GM08714 (cell line): ENCODE results near the gene KRTAP13-4.

ENCODE experiments used
- H3K4me3 ChIP-seq: fragments of 200-500 bp; sonication (Bioruptor generic); 2 replicates; pipeline ENCODE4 v1.5.1; 2014; ENCODE audit warnings: mild to moderate bottlenecking, low read length, inconsistent platforms
- ZNF274 ChIP-seq: IDR thresholded peaks from 2 replicates; pipeline ENCODE4 v1.6.1; 2012; ENCODE audit warnings: mild to moderate bottlenecking, low read depth, low read length

KRTAP13-4 gene

DNA sequence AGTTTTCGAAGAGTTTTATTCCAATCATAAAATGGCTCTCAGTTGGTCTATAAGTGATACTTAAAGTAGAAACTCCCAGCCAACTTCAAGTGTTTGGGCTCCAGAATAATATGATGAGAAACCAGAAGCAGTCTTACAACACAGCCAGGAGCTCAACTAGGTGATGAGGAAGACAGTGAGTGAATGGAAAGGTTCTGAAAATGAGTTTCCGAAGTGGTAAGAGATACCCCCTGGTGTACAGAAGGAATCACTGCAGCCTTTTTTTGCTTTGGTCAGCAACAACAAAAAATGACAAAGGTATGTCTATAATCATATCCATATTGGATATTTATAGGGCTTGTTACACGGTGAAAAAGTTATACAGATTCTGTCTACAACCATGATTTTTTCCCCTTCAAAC lies 33.7 kb downstream of the KRTAP13-4 start:
- no peak overlapping the region for H3K4me3 ChIP-seq
- TF ChIP-seq ZNF274: no peak

DNA sequence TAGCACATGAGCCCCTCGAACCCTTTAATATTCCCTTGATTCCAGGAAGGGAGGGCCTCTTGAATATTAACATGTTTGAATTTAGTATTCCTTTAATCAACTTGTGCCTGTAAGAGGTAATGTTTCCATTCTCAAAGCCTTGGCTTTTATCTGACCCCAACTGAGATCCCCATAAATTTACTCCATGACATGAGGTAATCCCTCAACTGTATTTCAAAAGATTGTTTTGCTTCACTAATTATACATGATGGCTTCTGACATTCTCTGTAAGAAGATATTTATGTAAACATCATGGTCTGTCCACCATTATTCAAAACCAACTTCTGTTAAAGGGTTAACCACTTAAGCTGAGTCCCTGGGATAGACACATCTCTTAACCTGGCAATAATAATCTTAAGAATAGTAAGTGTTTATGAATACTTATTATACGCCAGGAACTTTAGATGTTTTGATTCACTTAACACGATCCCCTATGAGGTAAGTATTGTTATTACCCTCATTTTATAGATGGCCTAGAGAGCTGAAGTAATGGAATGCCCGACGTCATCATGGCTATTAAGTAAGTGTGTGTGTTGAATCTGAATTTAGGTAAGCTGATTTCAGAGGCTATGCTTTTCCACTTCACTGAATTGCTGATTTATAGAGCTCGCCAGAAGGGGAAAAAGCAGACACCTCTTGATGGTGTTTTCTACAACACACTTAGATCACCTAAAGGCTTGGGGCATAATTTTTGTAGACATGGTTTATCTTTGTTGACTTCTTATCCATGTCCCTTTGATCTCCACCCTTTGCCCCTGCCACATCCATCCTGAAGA lies 39.1 kb downstream of the KRTAP13-4 start:
- no peak overlapping the region for H3K4me3 ChIP-seq
- no peak for TF ChIP-seq ZNF274

DNA sequence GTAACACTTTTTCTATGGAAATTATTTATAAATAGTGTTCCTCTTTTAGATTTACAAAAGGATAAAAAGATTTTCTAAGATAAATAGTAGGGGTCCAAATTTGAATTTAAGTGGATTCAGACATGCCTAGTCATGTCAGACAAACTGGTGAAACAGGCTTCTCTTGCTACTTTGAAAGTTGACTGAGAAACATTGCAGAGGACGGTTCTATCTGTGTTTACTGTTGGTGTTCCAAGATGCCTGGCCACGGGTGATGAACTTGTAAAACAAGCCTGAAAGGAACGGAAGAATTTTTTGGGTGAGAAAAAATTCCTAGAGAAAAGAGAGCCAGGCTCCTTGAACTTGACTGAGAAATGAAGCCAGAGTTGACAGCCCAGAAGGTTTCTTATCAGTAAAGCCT lies 48.0 kb downstream of the KRTAP13-4 start:
- no peak for TF ChIP-seq ZNF274
- H3K4me3 ChIP-seq: no peak overlapping the region

DNA sequence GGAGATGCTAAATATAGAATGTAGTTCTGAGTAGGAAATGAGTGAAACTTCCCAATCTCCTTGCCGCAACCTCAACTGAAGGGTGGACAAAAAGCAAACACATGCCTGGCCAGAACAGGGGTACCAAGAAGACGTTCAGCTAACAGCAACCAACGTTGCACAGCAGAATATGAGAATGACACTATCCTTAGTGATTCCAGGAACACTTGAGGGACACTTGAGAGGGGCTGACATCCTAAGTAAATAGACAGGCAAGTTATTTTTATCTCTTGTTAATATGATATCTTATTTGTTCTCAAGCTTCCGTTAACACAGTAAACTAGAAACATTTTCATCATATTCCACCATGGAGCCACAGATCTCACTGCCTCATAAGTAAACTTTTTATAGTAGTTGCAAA lies 49.2 kb downstream of the KRTAP13-4 start:
- H3K4me3 ChIP-seq: no peak overlapping the region
- no peak for TF ChIP-seq ZNF274

DNA sequence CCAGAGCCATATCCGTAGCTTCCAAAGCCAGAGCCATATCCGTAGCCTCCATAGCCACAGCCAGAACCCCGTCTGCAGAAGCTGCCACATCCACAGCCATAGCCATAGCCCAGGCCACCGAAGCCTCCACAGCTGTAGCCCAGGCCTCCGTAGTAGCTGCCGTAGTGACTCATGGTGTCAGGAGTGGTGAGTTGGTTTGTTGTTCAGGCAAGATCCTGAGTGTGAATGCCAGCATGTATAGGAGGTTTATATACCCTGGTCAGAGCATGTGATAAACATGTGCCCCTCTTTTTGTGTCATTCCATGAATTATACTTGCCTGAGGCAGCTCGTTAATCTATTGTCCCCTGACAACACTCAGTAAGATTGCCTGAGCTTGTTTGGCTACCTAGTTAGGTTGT lies 50.1 kb downstream of the KRTAP13-4 start, which contains the start of gene KRTAP19-1:
Gene KRTAP19-1 (minus strand): TSS at position 223 of the 400 bp plus-strand sequence. CDS start 50 bp downstream, at position 173.
- no peak within 1 kb of the TSS for H3K4me3 ChIP-seq
- TF ChIP-seq ZNF274: no peak
